HepG2 (cell line): ENCODE measurements around the gene SPEM2. TPM values are rescaled to one million over a fixed set of nuclear protein-coding genes. Genes with fewer than 3 reads are reported as not detected.

Source experiments
- AHR ChIP-seq: IDR thresholded peaks from 2 replicates; pipeline ENCODE4 v1.6.1; 2018; ENCODE audit warnings: missing genetic modification reagents, missing compliant biosample characterization
- ATF7 ChIP-seq, 2 experiments: fragments of 450-650 bp in 1 of 2; sonication (generic) in 1 of 2; formaldehyde crosslinking in 1 of 2; IDR thresholded peaks; 2 replicates each; pipeline versions ENCODE4 v1.4.0 to v1.6.1; 2016 to 2020; ENCODE audit warnings: antibody characterized with exemption in 1 of 2, mild to moderate bottlenecking in 1 of 2, missing genetic modification reagents in 1 of 2
- CENPT ChIP-seq: sonication (generic); formaldehyde crosslinking; IDR thresholded peaks from 2 replicates; pipeline ENCODE4 v1.8.0; 2022; ENCODE audit warnings: low read depth, mild to moderate bottlenecking, moderate library complexity, missing genetic modification reagents
- HNRNPL ChIP-seq: fragments of 200-400 bp; formaldehyde crosslinking; IDR thresholded peaks from 2 replicates; pipeline ENCODE4 v1.6.1; 2017; ENCODE audit warnings: mild to moderate bottlenecking, low read depth, low read length
- KAT2B ChIP-seq: fragments of 150-350 bp; IDR thresholded peaks from 2 replicates; pipeline ENCODE4 v1.6.1; 2014; ENCODE audit warnings: low read depth, low read length, borderline replicate concordance
- NFYB ChIP-seq: sonication (generic); formaldehyde crosslinking; IDR thresholded peaks from 2 replicates; pipeline ENCODE4 v1.4.0; 2020; ENCODE audit warnings: missing genetic modification reagents
- RBM39 ChIP-seq: fragments of 200-400 bp; formaldehyde crosslinking; IDR thresholded peaks from one replicate; pipeline ENCODE4 v1.6.1; 2018; ENCODE audit warnings: antibody characterized with exemption, mild to moderate bottlenecking, low read depth, low read length; ENCODE audit not compliant: poor library complexity, severe bottlenecking
- SALL1 ChIP-seq: sonication (generic); formaldehyde crosslinking; IDR thresholded peaks from 2 replicates; pipeline ENCODE4 v1.8.0; 2022; ENCODE audit warnings: mild to moderate bottlenecking, missing genetic modification reagents
- SAP130 ChIP-seq: IDR thresholded peaks from 2 replicates; pipeline ENCODE4 v1.6.1; 2016; ENCODE audit warnings: low read depth
- YEATS4 ChIP-seq: sonication (generic); formaldehyde crosslinking; IDR thresholded peaks from 2 replicates; pipeline ENCODE4 v1.4.0; 2020; ENCODE audit warnings: missing genetic modification reagents, borderline replicate concordance
- ZBTB38 ChIP-seq: sonication (generic); formaldehyde crosslinking; IDR thresholded peaks from 2 replicates; pipeline ENCODE4 v1.5.1; 2020; ENCODE audit warnings: mild to moderate bottlenecking, missing genetic modification reagents
- ZFY ChIP-seq: sonication (generic); formaldehyde crosslinking; IDR thresholded peaks from 2 replicates; pipeline ENCODE4 v1.4.0; 2020; ENCODE audit warnings: missing genetic modification reagents
- ZNF232 ChIP-seq: sonication (generic); formaldehyde crosslinking; IDR thresholded peaks from 2 replicates; pipeline ENCODE4 v1.4.0; 2020; ENCODE audit warnings: missing genetic modification reagents, borderline replicate concordance
- ZNF510 ChIP-seq: sonication (generic); formaldehyde crosslinking; IDR thresholded peaks from 2 replicates; pipeline ENCODE4 v1.4.0; 2020; ENCODE audit warnings: low read depth, mild to moderate bottlenecking, missing genetic modification reagents
- ZSCAN22 ChIP-seq: sonication (generic); formaldehyde crosslinking; IDR thresholded peaks from 2 replicates; pipeline ENCODE4 v1.4.0; 2020; ENCODE audit warnings: mild to moderate bottlenecking, missing genetic modification reagents
- polyA plus RNA-seq, 8 experiments: library from polyadenylated mRNA; depleted of rRNA in 3 of 8; stranded (reverse) in 7 of 8; unstranded in 1 of 8; fragments of >200 nt; fragmentation: Illumina TruSeq in 4 of 8; extraction: Trizol in 4 of 8; gene quantifications; 2 replicates each; pipeline versions ENCODE4 v1.2.1 to v1.2.3, GENCODE V29; 2011 to 2016; ENCODE audit warnings: low read depth in 4 of 8, missing spikeins in 1 of 8, mixed read lengths in 1 of 8; ENCODE audit not compliant: insufficient read depth in 1 of 8
- total RNA-seq, 5 experiments: library from RNA; depleted of rRNA; stranded (reverse); fragments of >200 nt; fragmentation: Illumina TruSeq; extraction: Trizol; gene quantifications; 2 replicates each; pipeline ENCODE4 v1.2.3, GENCODE V29; 2016; ENCODE audit warnings: low read depth in 1 of 5
- TF ChIP-seq, protein P1 (sequence below): sonication (generic); formaldehyde crosslinking; IDR thresholded peaks from 2 replicates; pipeline ENCODE4 v1.5.0; 2020; ENCODE audit warnings: mild to moderate bottlenecking, missing genetic modification reagents
- TF ChIP-seq, protein P2 (sequence below): sonication (generic); formaldehyde crosslinking; IDR thresholded peaks from 2 replicates; pipeline ENCODE4 v1.8.0; 2023; ENCODE audit warnings: mild to moderate bottlenecking, missing genetic modification reagents
- TF ChIP-seq, protein P3 (sequence below): sonication (generic); formaldehyde crosslinking; conservative IDR thresholded peaks from 2 replicates; pipeline ENCODE4 v1.8.0; 2022; ENCODE audit warnings: mild to moderate bottlenecking, moderate library complexity, missing genetic modification reagents
- TF ChIP-seq, protein P4 (sequence below): sonication (generic); formaldehyde crosslinking; IDR thresholded peaks from 2 replicates; pipeline ENCODE4 v1.5.0; 2020; ENCODE audit warnings: missing genetic modification reagents, mild to moderate bottlenecking, borderline replicate concordance
- TF ChIP-seq, protein P5 (sequence below): sonication (generic); formaldehyde crosslinking; IDR thresholded peaks from 2 replicates; pipeline ENCODE4 v1.4.0; 2020; ENCODE audit warnings: missing genetic modification reagents

SPEM2 gene
- total and polyA plus RNA-seq, 2 of the 13 experiments (the other 11 are each of a cell fraction or from before 2014, with no cell fraction given), result not detected

DNA sequence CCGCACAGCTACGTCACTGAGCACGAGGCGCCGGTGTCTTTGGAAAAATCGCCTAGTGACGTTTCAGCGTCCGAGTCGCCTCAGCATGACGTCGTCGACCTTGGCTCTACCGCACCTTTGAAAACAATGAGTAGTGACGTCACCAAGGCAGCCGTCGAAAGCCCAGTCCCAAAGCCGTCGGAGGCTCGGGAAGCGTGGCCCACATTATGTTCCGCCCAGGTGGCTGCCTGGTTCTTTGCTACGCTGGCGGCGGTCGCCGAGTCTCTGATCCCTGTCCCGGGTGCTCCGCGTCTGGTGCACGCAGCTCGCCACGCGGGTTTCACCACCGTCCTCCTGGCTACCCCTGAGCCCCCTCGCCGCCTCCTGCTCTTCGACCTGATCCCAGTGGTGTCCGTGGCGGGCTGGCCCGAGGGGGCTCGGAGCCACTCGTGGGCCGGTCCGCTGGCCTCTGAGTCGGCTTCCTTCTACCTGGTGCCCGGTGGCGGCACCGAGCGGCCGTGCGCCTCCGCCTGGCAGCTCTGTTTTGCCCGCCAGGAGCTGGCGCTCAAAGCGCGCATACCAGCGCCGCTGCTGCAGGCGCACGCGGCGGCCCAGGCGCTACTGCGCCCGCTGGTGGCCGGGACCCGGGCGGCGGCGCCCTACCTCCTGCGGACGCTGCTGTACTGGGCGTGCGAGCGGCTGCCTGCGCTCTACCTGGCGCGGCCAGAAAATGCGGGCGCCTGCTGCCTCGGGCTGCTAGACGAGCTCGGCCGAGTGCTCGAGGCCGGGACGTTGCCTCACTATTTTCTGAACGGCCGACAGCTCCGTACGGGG, 11.3 kb downstream of the SPEM2 start (continued):
- TF ChIP-seq ATF7 (IDR thresholded peaks at IDR 0.05) (peak; percentile 71; the same call in 1 of the 2 replicates), ATF7 (CRISPR knock-in tag; IDR thresholded peaks at IDR 0.05) (no peak), HNRNPL (0 out of 2 replicates have a peak, but pooled peaks have one; percentile 52), KAT2B (no peak), YEATS4 (CRISPR knock-in tag) (0 out of 2 replicates have a peak, but pooled peaks have one; percentile 9), CENPT (no peak), ZNF232 (CRISPR knock-in tag) (no peak), AHR (no peak), ZNF510 (CRISPR knock-in tag) (no peak), RBM39 (no peak), NFYB (CRISPR knock-in tag) (no peak), ZFY (CRISPR knock-in tag) (0 out of 2 replicates have a peak, but pooled peaks have one; percentile 25), SALL1 (CRISPR knock-in tag) (0 out of 2 replicates have a peak, but pooled peaks have one; percentile 50), ZSCAN22 (CRISPR knock-in tag) (no peak), ZBTB38 (CRISPR knock-in tag) (peak; percentile 34), SAP130 (peak; percentile 21; the same call in 1 of the 2 replicates)
- TF ChIP-seq, protein P1, sequence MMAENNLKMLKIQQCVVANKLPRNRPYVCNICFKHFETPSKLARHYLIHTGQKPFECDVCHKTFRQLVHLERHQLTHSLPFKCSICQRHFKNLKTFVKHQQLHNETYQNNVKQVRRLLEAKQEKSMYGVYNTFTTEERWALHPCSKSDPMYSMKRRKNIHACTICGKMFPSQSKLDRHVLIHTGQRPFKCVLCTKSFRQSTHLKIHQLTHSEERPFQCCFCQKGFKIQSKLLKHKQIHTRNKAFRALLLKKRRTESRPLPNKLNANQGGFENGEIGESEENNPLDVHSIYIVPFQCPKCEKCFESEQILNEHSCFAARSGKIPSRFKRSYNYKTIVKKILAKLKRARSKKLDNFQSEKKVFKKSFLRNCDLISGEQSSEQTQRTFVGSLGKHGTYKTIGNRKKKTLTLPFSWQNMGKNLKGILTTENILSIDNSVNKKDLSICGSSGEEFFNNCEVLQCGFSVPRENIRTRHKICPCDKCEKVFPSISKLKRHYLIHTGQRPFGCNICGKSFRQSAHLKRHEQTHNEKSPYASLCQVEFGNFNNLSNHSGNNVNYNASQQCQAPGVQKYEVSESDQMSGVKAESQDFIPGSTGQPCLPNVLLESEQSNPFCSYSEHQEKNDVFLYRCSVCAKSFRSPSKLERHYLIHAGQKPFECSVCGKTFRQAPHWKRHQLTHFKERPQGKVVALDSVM (CRISPR knock-in tag), result peak; percentile 50; the same call in 1 of the 2 replicates
- TF ChIP-seq, protein P2, sequence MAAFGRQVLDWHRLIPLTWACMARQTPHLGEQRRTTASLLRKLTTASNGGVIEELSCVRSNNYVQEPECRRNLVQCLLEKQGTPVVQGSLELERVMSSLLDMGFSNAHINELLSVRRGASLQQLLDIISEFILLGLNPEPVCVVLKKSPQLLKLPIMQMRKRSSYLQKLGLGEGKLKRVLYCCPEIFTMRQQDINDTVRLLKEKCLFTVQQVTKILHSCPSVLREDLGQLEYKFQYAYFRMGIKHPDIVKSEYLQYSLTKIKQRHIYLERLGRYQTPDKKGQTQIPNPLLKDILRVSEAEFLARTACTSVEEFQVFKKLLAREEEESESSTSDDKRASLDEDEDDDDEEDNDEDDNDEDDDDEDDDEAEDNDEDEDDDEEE (CRISPR knock-in tag), result no peak
- TF ChIP-seq, protein P3, sequence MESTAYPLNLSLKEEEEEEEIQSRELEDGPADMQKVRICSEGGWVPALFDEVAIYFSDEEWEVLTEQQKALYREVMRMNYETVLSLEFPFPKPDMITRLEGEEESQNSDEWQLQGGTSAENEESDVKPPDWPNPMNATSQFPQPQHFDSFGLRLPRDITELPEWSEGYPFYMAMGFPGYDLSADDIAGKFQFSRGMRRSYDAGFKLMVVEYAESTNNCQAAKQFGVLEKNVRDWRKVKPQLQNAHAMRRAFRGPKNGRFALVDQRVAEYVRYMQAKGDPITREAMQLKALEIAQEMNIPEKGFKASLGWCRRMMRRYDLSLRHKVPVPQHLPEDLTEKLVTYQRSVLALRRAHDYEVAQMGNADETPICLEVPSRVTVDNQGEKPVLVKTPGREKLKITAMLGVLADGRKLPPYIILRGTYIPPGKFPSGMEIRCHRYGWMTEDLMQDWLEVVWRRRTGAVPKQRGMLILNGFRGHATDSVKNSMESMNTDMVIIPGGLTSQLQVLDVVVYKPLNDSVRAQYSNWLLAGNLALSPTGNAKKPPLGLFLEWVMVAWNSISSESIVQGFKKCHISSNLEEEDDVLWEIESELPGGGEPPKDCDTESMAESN, result peak; percentile 55; the same call in 1 of the 2 replicates
- TF ChIP-seq, protein P4, sequence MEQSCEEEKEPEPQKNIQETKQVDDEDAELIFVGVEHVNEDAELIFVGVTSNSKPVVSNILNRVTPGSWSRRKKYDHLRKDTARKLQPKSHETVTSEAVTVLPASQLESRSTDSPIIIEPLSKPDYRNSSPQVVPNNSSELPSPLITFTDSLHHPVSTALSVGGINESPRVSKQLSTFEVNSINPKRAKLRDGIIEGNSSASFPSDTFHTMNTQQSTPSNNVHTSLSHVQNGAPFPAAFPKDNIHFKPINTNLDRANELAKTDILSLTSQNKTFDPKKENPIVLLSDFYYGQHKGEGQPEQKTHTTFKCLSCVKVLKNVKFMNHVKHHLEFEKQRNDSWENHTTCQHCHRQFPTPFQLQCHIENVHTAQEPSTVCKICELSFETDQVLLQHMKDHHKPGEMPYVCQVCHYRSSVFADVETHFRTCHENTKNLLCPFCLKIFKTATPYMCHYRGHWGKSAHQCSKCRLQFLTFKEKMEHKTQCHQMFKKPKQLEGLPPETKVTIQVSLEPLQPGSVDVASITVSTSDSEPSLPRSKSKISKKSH (CRISPR knock-in tag), result no peak
- TF ChIP-seq, protein P5, sequence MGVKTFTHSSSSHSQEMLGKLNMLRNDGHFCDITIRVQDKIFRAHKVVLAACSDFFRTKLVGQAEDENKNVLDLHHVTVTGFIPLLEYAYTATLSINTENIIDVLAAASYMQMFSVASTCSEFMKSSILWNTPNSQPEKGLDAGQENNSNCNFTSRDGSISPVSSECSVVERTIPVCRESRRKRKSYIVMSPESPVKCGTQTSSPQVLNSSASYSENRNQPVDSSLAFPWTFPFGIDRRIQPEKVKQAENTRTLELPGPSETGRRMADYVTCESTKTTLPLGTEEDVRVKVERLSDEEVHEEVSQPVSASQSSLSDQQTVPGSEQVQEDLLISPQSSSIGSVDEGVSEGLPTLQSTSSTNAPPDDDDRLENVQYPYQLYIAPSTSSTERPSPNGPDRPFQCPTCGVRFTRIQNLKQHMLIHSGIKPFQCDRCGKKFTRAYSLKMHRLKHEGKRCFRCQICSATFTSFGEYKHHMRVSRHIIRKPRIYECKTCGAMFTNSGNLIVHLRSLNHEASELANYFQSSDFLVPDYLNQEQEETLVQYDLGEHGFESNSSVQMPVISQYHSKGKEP, result no peak
